Glutamatergic neuron (in vitro differentiated cells): ENCODE results near the gene ABCA3. TPM values are rescaled to one million over a fixed set of nuclear protein-coding genes. Genes with fewer than 3 reads are reported as not detected.

Experiments
- DNase-seq: peaks from one replicate; pipeline ENCODE4 v3.0.0; 2022
- H3K27ac Mint-ChIP-seq: one replicate; pipeline ENCODE4 v1.8.0; 2020; ENCODE audit warnings: mild to moderate bottlenecking, mixed read lengths, inconsistent platforms; ENCODE audit not compliant: unreplicated experiment
- H3K27me3 Mint-ChIP-seq: one replicate; pipeline ENCODE4 v1.8.0; 2020; ENCODE audit warnings: mild to moderate bottlenecking, moderate library complexity, mixed read lengths, inconsistent platforms; ENCODE audit not compliant: unreplicated experiment
- H3K36me3 Mint-ChIP-seq: one replicate; pipeline ENCODE4 v1.8.0; 2020; ENCODE audit warnings: mild to moderate bottlenecking, mixed read lengths, inconsistent platforms; ENCODE audit not compliant: unreplicated experiment
- H3K4me1 Mint-ChIP-seq: one replicate; pipeline ENCODE4 v1.8.0; 2020; ENCODE audit warnings: mild to moderate bottlenecking, low read depth, mixed read lengths, inconsistent platforms; ENCODE audit not compliant: unreplicated experiment
- H3K4me3 Mint-ChIP-seq: one replicate; pipeline ENCODE4 v1.8.0; 2020; ENCODE audit warnings: mild to moderate bottlenecking, mixed read lengths, inconsistent platforms; ENCODE audit not compliant: unreplicated experiment
- H3K9me3 Mint-ChIP-seq: one replicate; pipeline ENCODE4 v1.8.0; 2020; ENCODE audit warnings: mild to moderate bottlenecking, moderate library complexity, mixed read lengths, inconsistent platforms; ENCODE audit not compliant: unreplicated experiment
- total RNA-seq: library from RNA; stranded (reverse); fragmentation: NEBNext Ultra II Directional; extraction: Animal tissue kit (Norgen Biotek cat#: 25700); gene quantifications from one replicate; pipeline ENCODE4 v1.2.1, GENCODE V29; 2021; ENCODE audit not compliant: unreplicated experiment
- TF ChIP-seq, protein P1 (sequence below): fragments of 200-600 bp; sonication (generic); IDR thresholded peaks from one replicate; pipeline ENCODE4 v1.5.0; 2021; ENCODE audit not compliant: partially characterized antibody, unreplicated experiment

The ABCA3 gene
- total RNA-seq, 1 donor from 2014 or later, result 110 TPM

- Mint-ChIP-seq H3K36me3 (no peaks in the 10 kb centered on the region), H3K9me3 (no peaks in the 10 kb centered on the region), H3K27me3 (peaks cover 2% of the 10 kb centered on the region), H3K4me1 (no peaks in the 10 kb centered on the region), H3K27ac (no peak overlapping the region), H3K4me3 (no peak overlapping the region)
- DNase-seq, result no peak
- TF ChIP-seq, protein P1, sequence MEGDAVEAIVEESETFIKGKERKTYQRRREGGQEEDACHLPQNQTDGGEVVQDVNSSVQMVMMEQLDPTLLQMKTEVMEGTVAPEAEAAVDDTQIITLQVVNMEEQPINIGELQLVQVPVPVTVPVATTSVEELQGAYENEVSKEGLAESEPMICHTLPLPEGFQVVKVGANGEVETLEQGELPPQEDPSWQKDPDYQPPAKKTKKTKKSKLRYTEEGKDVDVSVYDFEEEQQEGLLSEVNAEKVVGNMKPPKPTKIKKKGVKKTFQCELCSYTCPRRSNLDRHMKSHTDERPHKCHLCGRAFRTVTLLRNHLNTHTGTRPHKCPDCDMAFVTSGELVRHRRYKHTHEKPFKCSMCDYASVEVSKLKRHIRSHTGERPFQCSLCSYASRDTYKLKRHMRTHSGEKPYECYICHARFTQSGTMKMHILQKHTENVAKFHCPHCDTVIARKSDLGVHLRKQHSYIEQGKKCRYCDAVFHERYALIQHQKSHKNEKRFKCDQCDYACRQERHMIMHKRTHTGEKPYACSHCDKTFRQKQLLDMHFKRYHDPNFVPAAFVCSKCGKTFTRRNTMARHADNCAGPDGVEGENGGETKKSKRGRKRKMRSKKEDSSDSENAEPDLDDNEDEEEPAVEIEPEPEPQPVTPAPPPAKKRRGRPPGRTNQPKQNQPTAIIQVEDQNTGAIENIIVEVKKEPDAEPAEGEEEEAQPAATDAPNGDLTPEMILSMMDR, result no peak
Observed at GRCh38 chr16:2372684-2373083, 32.2 kb upstream of the ABCA3 start.

DNA sequence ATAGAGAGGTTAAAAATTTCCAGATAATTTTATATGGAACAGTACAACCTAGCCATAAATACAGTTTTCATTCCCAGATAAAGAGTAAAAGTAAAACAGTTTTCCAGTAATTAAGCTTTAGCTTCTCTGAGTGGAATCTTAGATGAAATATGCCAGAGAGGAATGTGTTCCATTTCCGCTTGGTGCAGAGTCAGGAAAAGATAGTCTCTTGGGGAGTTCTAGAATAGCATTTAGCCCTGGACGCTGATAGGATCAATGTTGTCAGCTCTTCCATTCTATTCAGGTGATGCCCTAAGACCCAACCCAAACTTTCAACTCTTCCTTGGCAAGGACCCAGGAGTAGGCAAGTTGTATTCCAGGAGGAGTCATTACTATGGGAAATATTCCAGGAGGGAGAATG lies 30.9 kb upstream of the ABCA3 start:
- DNase-seq, result no peak
- Mint-ChIP-seq H3K27ac (no peak overlapping the region), H3K36me3 (no peaks in the 10 kb centered on the region), H3K4me3 (no peak overlapping the region), H3K4me1 (peaks cover 2% of the 10 kb centered on the region), H3K27me3 (peaks cover 2% of the 10 kb centered on the region), H3K9me3 (no peaks in the 10 kb centered on the region)
- TF ChIP-seq, protein P1, result no peak

DNA sequence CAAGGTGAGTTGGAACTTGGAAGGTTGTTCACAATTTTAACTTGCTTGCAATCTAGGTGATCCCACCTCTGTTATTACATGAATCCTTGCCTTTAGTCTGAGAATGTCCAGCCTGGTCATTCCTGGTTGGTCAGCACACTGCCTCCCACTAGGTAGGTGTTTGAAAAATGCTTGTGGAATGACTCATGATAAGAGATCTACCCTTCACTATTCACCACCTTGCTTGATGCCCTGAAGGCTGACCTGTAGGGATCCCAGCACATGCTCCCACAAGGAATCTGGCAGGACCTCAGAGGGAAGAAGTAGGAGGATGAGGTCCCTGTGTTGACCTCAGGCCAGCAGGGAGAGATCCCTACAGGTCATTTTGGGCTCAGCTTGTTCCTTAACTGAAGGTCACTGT lies 30.2 kb upstream of the ABCA3 start:
- H3K4me3 Mint-ChIP-seq, result no peak overlapping the region
- no peaks in the 10 kb centered on the region for H3K36me3 Mint-ChIP-seq
- H3K27me3 Mint-ChIP-seq, result peaks cover 2% of the 10 kb centered on the region
- DNase-seq, result no peak
- H3K27ac Mint-ChIP-seq, result no peak overlapping the region
- TF ChIP-seq, protein P1, result no peak
- peaks cover 7% of the 10 kb centered on the region for H3K4me1 Mint-ChIP-seq
- H3K9me3 Mint-ChIP-seq, result peaks cover under 1% of the 10 kb centered on the region

DNA sequence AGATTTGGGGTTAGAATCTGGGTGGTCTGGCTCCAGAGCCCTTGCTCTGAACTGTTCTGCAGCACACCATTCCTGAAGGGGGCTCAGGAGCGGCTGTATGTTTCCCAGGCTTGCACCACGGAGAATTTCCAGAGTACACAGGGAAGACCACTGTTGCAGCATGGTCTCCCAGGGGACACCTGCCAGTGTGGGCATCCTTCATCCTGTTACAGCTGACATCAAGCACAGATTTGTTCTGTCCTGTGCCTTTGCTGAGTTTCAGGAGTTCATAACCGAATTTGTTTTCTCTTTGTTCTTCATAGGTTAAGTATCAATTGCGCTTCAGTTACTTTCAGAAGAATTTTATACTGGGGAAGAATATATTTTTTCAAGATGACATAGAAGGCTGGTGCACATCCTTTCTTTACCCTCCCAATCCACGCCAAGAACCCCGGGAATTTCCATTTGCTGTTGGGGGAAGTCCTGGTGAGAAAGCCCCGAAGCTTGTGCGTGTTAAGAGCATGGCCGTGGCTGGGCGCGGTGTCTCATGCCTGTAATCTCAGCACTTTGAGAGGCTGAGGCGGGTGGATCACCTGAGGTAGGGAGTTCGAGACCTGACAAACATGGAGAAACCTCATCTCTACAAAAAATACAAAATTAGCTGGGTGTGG lies 26.3 kb upstream of the ABCA3 start:
- no peaks in the 10 kb centered on the region for H3K36me3 Mint-ChIP-seq
- TF ChIP-seq, protein P1, result no peak
- H3K9me3 Mint-ChIP-seq, result peaks cover 4% of the 10 kb centered on the region
- no peak for DNase-seq
- no peaks in the 10 kb centered on the region for H3K27me3 Mint-ChIP-seq
- H3K4me3 Mint-ChIP-seq, result no peak overlapping the region
- no peak overlapping the region for H3K27ac Mint-ChIP-seq
- H3K4me1 Mint-ChIP-seq, result peaks cover 12% of the 10 kb centered on the region

- Mint-ChIP-seq H3K27me3 (peaks cover 1% of the 10 kb centered on the region), H3K27ac (no peak overlapping the region), H3K9me3 (peaks cover 4% of the 10 kb centered on the region), H3K4me3 (no peak overlapping the region), H3K36me3 (no peaks in the 10 kb centered on the region), H3K4me1 (peaks cover 12% of the 10 kb centered on the region)
- TF ChIP-seq, protein P1, result no peak
- DNase-seq, result no peak
Observed at GRCh38 chr16:2365397-2366294, 25.1 kb upstream of the ABCA3 start.
